Breast epithelium (tissue), 4 donors: Measurements from ENCODE around the gene PEMT. TPM values are rescaled to one million over a fixed set of nuclear protein-coding genes. Genes with fewer than 3 reads are reported as not detected.
A peak's percentile ranks its signal among the peaks of the same experiment; 100 is the strongest.

Experiments
- DNase-seq, 2 donors: peaks; one replicate each; pipeline ENCODE4 v3.0.0-alpha.2; 2019; ENCODE audit warnings: low spot score in 2 of 2
- H3K27ac ChIP-seq, 2 donors: fragments of 200-600 bp; sonication (generic) in 1 of 2; one replicate each; pipeline ENCODE4 v1.5.1; 2016 to 2019; ENCODE audit warnings: mild to moderate bottlenecking in 1 of 2
- H3K27me3 ChIP-seq, 2 donors: fragments of 200-600 bp; sonication (generic) in 1 of 2; one replicate each; pipeline versions ENCODE4 v1.5.1 to v1.6.0; 2017 to 2019; ENCODE audit warnings: control low read depth in 1 of 2, mild to moderate bottlenecking in 1 of 2
- H3K36me3 ChIP-seq: fragments of 200-600 bp; one replicate; pipeline ENCODE4 v1.5.1; 2019
- H3K4me1 ChIP-seq, 2 donors: fragments of 200-600 bp; sonication (generic); one replicate each; pipeline ENCODE4 v1.5.1; 2016 to 2019; ENCODE audit warnings: control low read depth in 1 of 2
- H3K4me3 ChIP-seq, 3 donors: fragments of 200-600 bp; sonication (generic); 1 replicate in 2 of 3; 2 replicates in 1 of 3; pipeline ENCODE4 v1.5.1; 2016 to 2019; ENCODE audit warnings: mild to moderate bottlenecking in 3 of 3, moderate library complexity in 2 of 3
- H3K9me3 ChIP-seq, 2 donors: fragments of 200-600 bp; sonication (generic) in 1 of 2; one replicate each; pipeline ENCODE4 v1.5.1; 2016 to 2019; ENCODE audit warnings: control low read depth in 1 of 2
- CTCF ChIP-seq, 3 donors: fragments of 450-650 bp; IDR thresholded peaks; one replicate each; pipeline ENCODE4 v1.5.1; 2016 to 2017; ENCODE audit warnings: antibody characterized with exemption in 3 of 3, mild to moderate bottlenecking in 3 of 3, moderate library complexity in 3 of 3
- POLR2A ChIP-seq: fragments of 450-650 bp; IDR thresholded peaks from one replicate; pipeline ENCODE4 v1.6.1; 2016; ENCODE audit warnings: antibody characterized with exemption, mild to moderate bottlenecking, moderate library complexity
- POLR2AphosphoS5 ChIP-seq, 3 donors: sonication (generic); formaldehyde crosslinking; IDR thresholded peaks; one replicate each; pipeline ENCODE4 v1.6.1; 2017; ENCODE audit warnings: antibody characterized with exemption in 3 of 3
- intact Hi-C: fragments of 100-400 bp; cut with DNase I; formaldehyde crosslinking; loops from one replicate; pipeline ENCODE4 v1.15.1; 2023; ENCODE audit warnings: low total_unique reads
- total RNA-seq, 3 donors: library from RNA; depleted of rRNA; stranded (reverse); fragments of >200 nt; gene quantifications; one replicate each; pipeline ENCODE4 v1.1.0, GENCODE V29; 2016

PEMT gene
- total RNA-seq, 3 donors from 2014 or later: 37.3 to 151 (median 52.4) TPM

DNA sequence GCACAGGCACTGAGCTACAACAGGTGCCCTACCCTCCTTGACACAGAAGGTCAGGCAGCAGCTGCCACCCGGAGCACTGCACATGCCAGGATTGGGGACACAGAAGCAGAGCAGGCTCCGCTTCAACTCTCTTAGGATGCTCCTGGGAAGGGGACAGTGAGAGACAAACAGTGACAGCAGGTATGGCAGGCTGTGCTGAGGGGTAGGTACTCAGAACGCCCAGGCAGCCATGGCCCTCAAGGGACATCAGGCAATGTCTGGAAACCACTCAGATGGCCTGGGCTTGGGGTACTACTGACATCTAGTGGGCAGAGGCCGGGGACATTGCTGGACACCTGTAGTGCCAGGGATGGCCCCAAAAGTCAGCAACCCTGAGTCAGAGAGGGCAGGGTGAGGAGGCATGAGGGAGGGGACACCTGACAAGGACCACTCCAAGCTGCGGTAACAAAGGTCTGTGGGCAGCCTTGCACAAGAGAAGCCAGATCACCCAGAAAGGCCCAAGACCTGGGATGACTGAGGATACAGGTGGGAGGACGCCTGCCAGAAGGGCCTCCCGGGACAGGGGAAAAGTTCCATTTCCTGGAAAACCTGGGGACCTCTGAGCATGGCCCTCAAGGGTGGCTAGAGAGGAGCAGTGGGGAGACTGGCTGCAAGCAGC, 21.2 kb downstream of the PEMT start:
- peaks cover 5 to 11% of the 10 kb centered on the region in 2 donors for H3K4me1 ChIP-seq
- no peak for DNase-seq
- intact Hi-C loops: no loop called here
- H3K27me3 ChIP-seq: no peaks in the 10 kb centered on the region
- TF ChIP-seq CTCF (IDR thresholded peaks at IDR 0.05) (peak in 2 of 3 donors; percentile 26 to 32), POLR2A (no peak)
- no peak overlapping the region for H3K27ac ChIP-seq
- H3K9me3 ChIP-seq: no peaks in the 10 kb centered on the region
- H3K4me3 ChIP-seq: no peak overlapping the region
- no peaks in the 10 kb centered on the region for H3K36me3 ChIP-seq

GRCh38 chr17:17569691-17570090, 21.8 kb downstream of the PEMT start:
- no peak overlapping the region for H3K4me3 ChIP-seq
- no peaks in the 10 kb centered on the region for H3K9me3 ChIP-seq
- no peaks in the 10 kb centered on the region for H3K27me3 ChIP-seq
- DNase-seq: no peak
- intact Hi-C loops: no loop called here
- peaks cover 5 to 11% of the 10 kb centered on the region in 2 donors for H3K4me1 ChIP-seq
- H3K36me3 ChIP-seq: no peaks in the 10 kb centered on the region
- TF ChIP-seq POLR2A (no peak), POLR2AphosphoS5 (IDR thresholded peaks at IDR 0.05) (no peak), CTCF (IDR thresholded peaks at IDR 0.05) (no peak)
- no peak overlapping the region for H3K27ac ChIP-seq

DNA sequence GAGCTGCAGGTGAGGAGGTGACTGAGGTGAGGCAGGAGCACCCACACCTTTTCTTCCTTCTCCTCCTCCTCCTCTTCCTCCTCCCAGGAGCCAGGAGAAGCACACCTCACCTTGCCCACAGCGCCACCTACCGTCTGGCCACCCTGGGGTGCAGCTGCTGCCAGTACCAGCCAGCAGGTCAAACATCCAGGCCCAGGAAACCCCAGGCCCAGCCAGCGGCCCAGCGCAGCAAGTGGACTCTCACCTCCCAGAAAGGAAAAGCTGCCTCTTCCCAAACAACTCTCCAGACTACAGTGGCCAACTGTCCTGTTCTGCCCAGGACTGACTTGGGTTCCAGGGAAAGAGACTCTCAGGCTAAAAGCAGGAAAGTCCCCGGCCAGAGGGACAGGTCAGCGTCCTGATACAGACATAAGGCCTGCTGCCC, 22.7 kb downstream of the PEMT start:
- intact Hi-C loops: no loop called here
- H3K36me3 ChIP-seq: no peaks in the 10 kb centered on the region
- H3K27me3 ChIP-seq: no peaks in the 10 kb centered on the region
- DNase-seq: peak; percentile 39 to 78
- H3K9me3 ChIP-seq: no peaks in the 10 kb centered on the region
- H3K4me1 ChIP-seq: peaks cover 5 to 11% of the 10 kb centered on the region in 2 donors
- H3K4me3 ChIP-seq: no peak overlapping the region
- H3K27ac ChIP-seq: no peak overlapping the region
- TF ChIP-seq CTCF (IDR thresholded peaks at IDR 0.05) (peak; percentile 44 to 68 (median 57)), POLR2AphosphoS5 (IDR thresholded peaks at IDR 0.05) (no peak), POLR2A (no peak)

GRCh38 chr17:17567631-17568030, 23.9 kb downstream of the PEMT start:
- H3K4me3 ChIP-seq: no peak overlapping the region
- intact Hi-C loops: no loop called here
- H3K9me3 ChIP-seq: no peaks in the 10 kb centered on the region
- peak overlapping the region; percentile 40 to 70 for H3K27ac ChIP-seq
- peaks cover 5 to 11% of the 10 kb centered on the region in 2 donors for H3K4me1 ChIP-seq
- TF ChIP-seq POLR2A (no peak), CTCF (IDR thresholded peaks at IDR 0.05) (no peak), POLR2AphosphoS5 (IDR thresholded peaks at IDR 0.05) (no peak)
- no peaks in the 10 kb centered on the region for H3K36me3 ChIP-seq
- DNase-seq: peak; percentile 62 to 65
- H3K27me3 ChIP-seq: no peaks in the 10 kb centered on the region

- Histone ChIP-seq H3K36me3 (no peaks in the 10 kb centered on the region), H3K9me3 (no peaks in the 10 kb centered on the region), H3K4me1 (peaks cover 5 to 11% of the 10 kb centered on the region in 2 donors), H3K4me3 (no peak overlapping the region), H3K27ac (peak overlapping the region; percentile 40 to 70), H3K27me3 (no peaks in the 10 kb centered on the region)
- intact Hi-C loops: no loop called here
- TF ChIP-seq POLR2A: no peak
- TF ChIP-seq CTCF (IDR thresholded peaks at IDR 0.05): no peak
- no peak for TF ChIP-seq POLR2AphosphoS5 (IDR thresholded peaks at IDR 0.05)
- DNase-seq: no peak
These were observed 24.5 kb downstream of the PEMT start for GRCh38 chr17:17566896-17567513.
